Duodenal mucosa (tissue), 2 donors: Measurements from ENCODE around the gene CEP83.
"Not testable (repeated sequence)": the region's sequence is repeated elsewhere in the genome, so short reads cannot be mapped to it uniquely, and the experiment has no call there.

Experiments
- H3K27ac ChIP-seq: one replicate; pipeline ENCODE4 v1.7.0; 2013; ENCODE audit warnings: low read depth, low read length
- H3K27me3 ChIP-seq, 2 donors: one replicate each; pipeline ENCODE4 v1.7.0; 2013; ENCODE audit warnings: low read length in 2 of 2, control low read depth in 1 of 2; ENCODE audit not compliant: insufficient read depth in 2 of 2, control insufficient read depth in 1 of 2
- H3K36me3 ChIP-seq, 2 donors: one replicate each; pipeline ENCODE4 v1.7.0; 2013; ENCODE audit warnings: low read length in 2 of 2, control low read depth in 1 of 2; ENCODE audit not compliant: insufficient read depth in 2 of 2, control insufficient read depth in 1 of 2
- H3K4me1 ChIP-seq, 2 donors: one replicate each; pipeline ENCODE4 v1.7.0; 2013; ENCODE audit warnings: low read length in 2 of 2, control low read depth in 1 of 2; ENCODE audit not compliant: insufficient read depth in 2 of 2, control insufficient read depth in 1 of 2
- H3K4me3 ChIP-seq, 2 donors: one replicate each; pipeline ENCODE4 v1.7.0; 2013; ENCODE audit warnings: low read length in 2 of 2, low read depth in 1 of 2
- H3K9ac ChIP-seq, 2 donors: one replicate each; pipeline ENCODE4 v1.7.0; 2013; ENCODE audit warnings: low read length in 2 of 2, low read depth in 1 of 2
- H3K9me3 ChIP-seq, 2 donors: one replicate each; pipeline ENCODE4 v1.7.0; 2013; ENCODE audit warnings: low read length in 2 of 2, control low read depth in 1 of 2; ENCODE audit not compliant: control insufficient read depth in 1 of 2

CEP83 gene

DNA sequence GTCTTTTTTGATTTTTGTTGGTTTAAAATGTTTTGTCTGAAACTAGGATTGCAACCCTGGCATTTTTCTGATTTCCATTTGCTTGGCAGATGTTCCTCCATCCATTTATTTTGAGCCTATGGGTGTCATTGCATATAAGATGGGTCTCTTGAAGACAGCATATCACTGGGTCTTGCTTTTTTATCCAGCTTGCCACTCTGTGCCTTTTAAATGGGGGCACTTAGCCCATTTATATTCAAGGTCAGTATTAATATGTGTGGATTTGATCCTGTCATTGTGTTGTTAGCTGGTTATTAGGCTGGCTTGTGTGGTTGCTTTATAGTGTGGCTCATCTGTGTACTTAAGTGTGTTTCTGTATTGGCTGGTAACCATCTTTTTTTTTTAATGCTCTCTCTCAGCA is 139.6 kb downstream of the CEP83 start:
- Histone ChIP-seq H3K9ac (no peak overlapping the region), H3K9me3 (peaks cover 18 to 37% of the 10 kb centered on the region in 2 donors), H3K27ac (no peak overlapping the region), H3K4me3 (no peak overlapping the region), H3K4me1 (no peaks in the 10 kb centered on the region), H3K27me3 (no peaks in the 10 kb centered on the region), H3K36me3 (peaks cover 10 to 20% of the 10 kb centered on the region in 2 donors)

DNA sequence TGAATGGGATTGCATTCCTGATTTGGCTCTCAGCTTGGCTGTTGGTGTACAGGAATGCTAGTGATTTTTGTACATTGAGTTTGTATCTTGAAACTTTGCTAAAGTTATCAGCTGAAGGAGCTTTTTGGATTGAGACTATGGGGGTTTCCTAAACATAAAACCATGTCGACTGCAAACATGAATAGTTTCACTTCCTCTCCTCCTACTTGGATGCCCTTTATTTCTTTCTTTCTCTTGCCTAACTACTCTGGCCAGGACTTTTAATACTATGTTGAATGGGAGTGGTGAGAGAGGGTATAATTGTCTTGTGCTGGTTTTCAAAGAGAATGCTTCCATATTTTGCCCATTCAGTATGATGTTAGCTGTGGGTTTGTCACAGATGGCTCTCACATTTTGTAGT is 141.5 kb downstream of the CEP83 start:
- Histone ChIP-seq H3K36me3 (peaks cover 6 to 16% of the 10 kb centered on the region in 2 donors), H3K4me3 (no peak overlapping the region), H3K4me1 (no peaks in the 10 kb centered on the region), H3K9me3 (peaks cover 18 to 37% of the 10 kb centered on the region in 2 donors), H3K27ac (no peak overlapping the region), H3K9ac (no peak overlapping the region), H3K27me3 (no peaks in the 10 kb centered on the region)

DNA sequence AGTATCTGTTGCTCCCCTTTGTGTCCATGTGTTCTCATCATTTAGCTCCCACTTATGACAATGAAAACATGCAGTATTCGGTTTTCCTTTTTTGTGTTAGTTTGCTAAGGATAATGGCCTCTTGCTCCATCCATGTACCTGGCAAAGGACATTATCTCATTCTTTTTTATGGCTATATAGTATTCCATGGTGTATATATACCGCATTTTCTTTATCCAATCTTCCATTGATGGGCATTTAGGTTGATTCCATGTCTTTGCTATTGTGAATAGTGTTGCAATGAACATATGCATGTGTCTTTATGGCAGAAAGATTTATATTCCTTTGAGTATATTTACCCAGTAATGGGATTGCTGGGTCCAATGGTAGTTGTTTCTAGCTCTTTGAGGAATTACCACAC is 143.1 kb downstream of the CEP83 start:
- H3K9me3 ChIP-seq: peaks cover 17 to 36% of the 10 kb centered on the region in 2 donors
- H3K36me3 ChIP-seq, H3K4me3 ChIP-seq, H3K4me1 ChIP-seq, H3K27ac ChIP-seq, H3K27me3 ChIP-seq, H3K9ac ChIP-seq: not testable (repeated sequence)

DNA sequence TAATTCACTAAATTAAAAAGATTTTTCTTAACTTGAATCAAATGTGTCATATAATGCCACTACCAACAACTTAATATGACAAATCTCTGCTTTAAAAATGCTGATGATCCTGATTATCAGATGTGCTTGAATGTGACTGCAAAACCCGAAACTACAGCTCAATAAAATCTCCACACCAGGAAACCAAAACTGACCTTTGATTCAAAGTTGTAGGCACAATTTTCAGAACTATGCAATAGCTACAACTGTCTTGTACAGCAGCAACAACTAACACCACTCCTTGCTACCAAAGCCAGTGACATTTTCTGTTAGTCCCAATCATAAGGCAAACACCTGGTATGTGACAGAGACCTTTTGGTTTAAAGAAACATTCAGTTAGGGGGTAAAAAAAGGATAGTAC is 147.3 kb downstream of the CEP83 start:
- Histone ChIP-seq H3K36me3 (no peaks in the 10 kb centered on the region), H3K4me1 (peaks cover 0 to 8% of the 10 kb centered on the region in 2 donors), H3K27me3 (no peaks in the 10 kb centered on the region), H3K9me3 (peaks cover 0 to 4% of the 10 kb centered on the region in 2 donors), H3K9ac (no peak overlapping the region), H3K27ac (no peak overlapping the region), H3K4me3 (no peak overlapping the region)

DNA sequence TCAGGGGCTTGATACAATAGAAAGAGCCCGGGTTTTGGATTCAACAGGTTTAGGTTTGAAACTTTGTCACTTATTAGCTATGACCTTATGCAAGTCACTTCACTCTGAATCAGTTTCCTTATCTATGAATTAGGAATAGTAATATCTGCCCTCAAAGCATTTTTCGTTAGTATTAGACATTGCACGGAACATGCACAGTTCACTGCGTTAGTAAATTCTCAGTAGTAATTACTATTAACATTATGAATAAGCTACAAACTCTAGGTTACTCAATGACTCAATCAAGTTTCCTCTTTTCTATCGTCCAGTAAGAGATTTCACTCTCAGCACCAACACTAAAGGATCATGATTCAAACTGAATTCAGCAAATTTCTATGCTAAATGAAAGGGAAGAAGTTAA is 150.3 kb downstream of the CEP83 start:
- Histone ChIP-seq H3K4me3 (no peak overlapping the region), H3K9me3 (no peaks in the 10 kb centered on the region), H3K36me3 (peaks cover 8 to 9% of the 10 kb centered on the region in 2 donors), H3K27me3 (no peaks in the 10 kb centered on the region), H3K4me1 (peaks cover 0 to 15% of the 10 kb centered on the region in 2 donors), H3K9ac (no peak overlapping the region), H3K27ac (no peak overlapping the region)

DNA sequence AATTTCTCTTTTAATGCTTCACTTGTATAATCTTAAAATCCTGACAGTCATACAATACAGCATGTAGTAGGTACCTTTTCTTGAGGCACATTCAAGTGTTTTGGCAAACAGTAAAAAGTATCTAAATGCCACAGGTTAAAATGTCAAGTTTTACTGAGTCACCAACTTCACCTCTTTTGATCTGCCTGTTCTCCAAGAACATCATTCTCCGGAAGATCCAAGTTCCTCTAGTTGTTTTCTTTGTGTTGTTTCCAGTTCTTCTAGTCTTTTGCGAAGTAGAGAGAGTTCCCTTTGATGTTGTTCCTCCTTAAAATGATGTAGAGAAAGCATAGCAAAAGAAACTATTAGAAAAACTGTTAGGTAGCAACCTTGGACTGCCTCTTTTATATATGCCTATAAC is 151.1 kb downstream of the CEP83 start:
- H3K36me3 ChIP-seq: peaks cover 12 to 14% of the 10 kb centered on the region in 2 donors
- H3K27ac ChIP-seq: no peak overlapping the region
- peaks cover 0 to 15% of the 10 kb centered on the region in 2 donors for H3K4me1 ChIP-seq

DNA sequence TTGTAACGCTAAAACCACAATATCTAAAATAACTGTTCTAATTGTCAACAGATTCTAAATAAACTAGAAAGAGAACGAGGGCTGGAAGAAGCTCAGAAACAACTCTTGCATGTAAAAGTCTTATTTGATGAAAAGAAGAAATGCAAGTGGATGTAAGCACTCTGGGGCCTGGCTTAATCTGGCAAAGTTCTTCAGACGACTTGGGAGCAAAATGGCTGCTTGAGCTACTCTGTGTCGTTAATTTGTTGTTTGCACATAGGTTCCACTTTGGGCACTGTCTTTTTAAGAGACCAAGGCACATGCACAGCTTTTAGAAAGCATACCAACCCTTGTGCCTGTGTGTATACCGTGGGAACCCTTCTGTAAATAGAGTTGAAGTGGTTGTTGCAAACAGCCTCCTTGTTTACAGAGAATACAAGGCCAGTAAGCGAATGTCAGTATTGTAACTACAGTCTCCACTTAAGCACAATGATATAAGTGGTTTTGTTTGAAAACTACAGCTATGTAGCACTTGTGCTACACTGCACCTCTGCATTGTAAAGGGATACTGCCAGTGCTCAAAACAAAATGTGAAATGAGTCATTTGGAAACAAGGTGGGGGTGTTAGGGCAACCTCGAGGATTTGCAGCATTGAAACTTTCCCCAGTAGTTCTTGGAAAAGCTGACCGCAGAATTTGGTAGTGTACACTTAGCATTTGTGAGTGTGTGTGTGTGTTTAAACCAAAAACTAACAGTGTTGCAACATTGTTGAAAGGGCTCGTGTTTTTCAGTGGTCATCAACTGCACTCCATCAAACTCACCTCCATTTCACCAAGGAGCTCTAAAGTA is 154.3 kb downstream of the CEP83 start:
- Histone ChIP-seq H3K9me3 (no peaks in the 10 kb centered on the region), H3K9ac (no peak overlapping the region), H3K4me3 (no peak overlapping the region), H3K4me1 (peaks cover 0 to 8% of the 10 kb centered on the region in 2 donors), H3K27me3 (no peaks in the 10 kb centered on the region), H3K36me3 (peaks cover 12 to 16% of the 10 kb centered on the region in 2 donors), H3K27ac (no peak overlapping the region)

More for the DNA sequence above, 151.1 kb downstream of the CEP83 start:
- H3K9ac ChIP-seq: no peak overlapping the region
- no peaks in the 10 kb centered on the region for H3K9me3 ChIP-seq
- no peaks in the 10 kb centered on the region for H3K27me3 ChIP-seq
- H3K4me3 ChIP-seq: no peak overlapping the region

DNA sequence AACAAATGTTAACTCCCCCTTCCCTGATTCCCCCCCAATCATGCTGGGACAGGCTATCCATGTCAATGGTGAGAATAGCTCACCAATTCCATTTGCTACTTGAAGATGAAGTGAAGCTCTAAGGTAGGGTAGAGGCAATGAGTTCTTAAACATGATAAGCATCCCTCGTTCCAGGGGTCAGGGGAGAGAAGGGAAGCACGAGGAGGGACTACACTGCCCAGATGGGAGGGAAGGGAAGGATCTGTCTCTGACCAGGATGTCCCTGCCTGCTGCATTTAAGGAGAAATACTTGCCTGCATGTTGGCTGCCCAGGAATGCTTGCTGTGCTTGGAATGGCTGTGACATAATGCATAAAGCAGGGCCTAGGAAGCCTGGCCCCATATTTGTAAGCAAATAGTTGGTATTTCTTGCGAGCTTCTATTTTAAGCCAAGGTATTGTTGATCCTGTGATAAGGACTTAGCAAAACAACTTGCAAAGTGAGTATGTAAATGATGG is 155.1 kb downstream of the CEP83 start:
- Histone ChIP-seq H3K9ac (no peak overlapping the region), H3K36me3 (peaks cover 13 to 18% of the 10 kb centered on the region in 2 donors), H3K27me3 (no peaks in the 10 kb centered on the region), H3K27ac (no peak overlapping the region), H3K9me3 (no peaks in the 10 kb centered on the region), H3K4me3 (no peak overlapping the region), H3K4me1 (peaks cover 2 to 10% of the 10 kb centered on the region in 2 donors)

DNA sequence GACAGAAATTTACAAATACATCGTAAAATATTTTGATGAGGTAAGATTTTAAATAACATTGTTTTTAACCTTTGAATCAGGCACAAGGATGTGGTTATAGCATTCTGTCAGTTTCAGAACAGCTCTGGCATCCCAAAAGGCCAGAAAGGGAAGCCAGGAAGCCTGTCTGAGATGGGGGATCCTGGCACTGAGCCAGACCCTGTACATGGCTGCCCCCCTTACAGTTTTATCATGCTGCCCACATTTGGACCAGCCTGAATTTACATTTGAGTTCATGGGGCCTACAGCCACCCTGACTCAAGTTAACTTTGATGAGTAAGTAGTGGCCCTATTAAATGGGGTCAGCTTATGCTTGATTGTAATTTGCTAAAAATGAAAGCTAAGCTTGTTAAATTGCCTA is 155.7 kb downstream of the CEP83 start:
- peaks cover 6 to 15% of the 10 kb centered on the region in 2 donors for H3K4me1 ChIP-seq
- no peak overlapping the region for H3K27ac ChIP-seq
- H3K9ac ChIP-seq: no peak overlapping the region
- H3K36me3 ChIP-seq: peaks cover 15 to 18% of the 10 kb centered on the region in 2 donors
- H3K27me3 ChIP-seq: no peaks in the 10 kb centered on the region
- no peaks in the 10 kb centered on the region for H3K9me3 ChIP-seq
- H3K4me3 ChIP-seq: no peak overlapping the region

DNA sequence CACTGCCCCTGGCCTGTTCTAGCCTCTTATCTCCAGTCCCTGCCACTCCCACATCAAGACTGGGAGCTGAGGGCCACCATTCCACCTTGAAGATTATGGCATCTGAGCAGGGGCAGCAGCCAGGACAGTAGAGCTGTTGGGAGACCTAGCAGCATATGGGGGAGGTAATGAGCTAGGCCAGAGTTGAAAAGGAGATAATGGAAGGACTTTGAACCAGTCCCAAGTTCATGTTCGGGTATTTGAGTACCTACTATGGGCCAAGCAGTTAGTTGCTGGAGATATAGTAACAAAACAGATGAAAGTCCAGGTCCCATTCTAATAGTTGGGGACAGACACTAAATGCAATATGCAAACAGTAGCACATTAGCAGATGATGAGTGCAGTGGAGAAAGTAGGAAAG is 159.8 kb downstream of the CEP83 start:
- Histone ChIP-seq H3K9ac (no peak overlapping the region), H3K9me3 (no peaks in the 10 kb centered on the region), H3K4me1 (peaks cover 6 to 26% of the 10 kb centered on the region in 2 donors), H3K36me3 (peaks cover 12 to 19% of the 10 kb centered on the region in 2 donors), H3K27ac (no peak overlapping the region), H3K27me3 (no peaks in the 10 kb centered on the region), H3K4me3 (no peak overlapping the region)
